H9 (cell line): Measurements from ENCODE around the gene PRMT5. TPM values are rescaled to one million over a fixed set of nuclear protein-coding genes. Genes with fewer than 3 reads are reported as not detected.

Experiments used
- DNase-seq: peaks from one replicate; pipeline ENCODE4 v3.0.0-alpha.2; 2017
- H2AFZ ChIP-seq: one replicate; pipeline ENCODE4 v1.6.1; 2013; ENCODE audit warnings: mild to moderate bottlenecking, low read length, control low read depth, moderate library complexity
- H2AK5ac ChIP-seq: 2 replicates; pipeline ENCODE4 v1.6.1; 2013; ENCODE audit warnings: low read length, control low read depth, mixed read lengths; ENCODE audit not compliant: insufficient read length
- H2BK120ac ChIP-seq: one replicate; pipeline ENCODE4 v1.6.1; 2013; ENCODE audit warnings: low read depth, mild to moderate bottlenecking, low read length, control low read depth, inconsistent platforms; ENCODE audit not compliant: poor library complexity, severe bottlenecking
- H2BK12ac ChIP-seq: 2 replicates; pipeline ENCODE4 v1.6.1; 2013; ENCODE audit warnings: low read length, control low read depth, mixed read lengths, low read depth; ENCODE audit not compliant: insufficient read length
- H2BK15ac ChIP-seq: 2 replicates; pipeline ENCODE4 v1.6.1; 2013; ENCODE audit warnings: low read depth, low read length, control low read depth
- H2BK20ac ChIP-seq: one replicate; pipeline ENCODE4 v1.6.1; 2013; ENCODE audit warnings: low read depth, mild to moderate bottlenecking, low read length, control low read depth, inconsistent platforms; ENCODE audit not compliant: poor library complexity, severe bottlenecking
- H2BK5ac ChIP-seq: 2 replicates; pipeline ENCODE4 v1.6.1; 2013; ENCODE audit warnings: low read length, control low read depth, mixed read lengths; ENCODE audit not compliant: insufficient read length
- H3K14ac ChIP-seq: 2 replicates; pipeline ENCODE4 v1.6.1; 2013; ENCODE audit warnings: low read length, control low read depth; ENCODE audit not compliant: insufficient read depth
- H3K18ac ChIP-seq: 2 replicates; pipeline ENCODE4 v1.6.1; 2013; ENCODE audit warnings: low read depth, mild to moderate bottlenecking, mixed read lengths, low read length, control low read depth; ENCODE audit not compliant: insufficient read length
- H3K23ac ChIP-seq: 2 replicates; pipeline ENCODE4 v1.6.1; 2013; ENCODE audit warnings: low read length, control low read depth, mixed read lengths, low read depth; ENCODE audit not compliant: insufficient read length
- H3K23me2 ChIP-seq: 2 replicates; pipeline ENCODE4 v1.6.1; 2013; ENCODE audit warnings: low read depth, mild to moderate bottlenecking, mixed read lengths, low read length, control low read depth; ENCODE audit not compliant: insufficient read length, poor library complexity, severe bottlenecking
- H3K27ac ChIP-seq: 2 replicates; pipeline ENCODE4 v1.5.1; 2013; ENCODE audit warnings: low read length, control low read depth, mixed read lengths, low read depth; ENCODE audit not compliant: insufficient read length
- H3K27me3 ChIP-seq: 2 replicates; pipeline ENCODE4 v1.6.1; 2013; ENCODE audit warnings: low read length, control low read depth, inconsistent platforms; ENCODE audit not compliant: insufficient read depth
- H3K4ac ChIP-seq: 2 replicates; pipeline ENCODE4 v1.6.1; 2013; ENCODE audit warnings: low read depth, mild to moderate bottlenecking, control low read depth, inconsistent platforms, low read length, moderate library complexity
- H3K4me1 ChIP-seq: 2 replicates; pipeline ENCODE4 v1.6.1; 2013; ENCODE audit warnings: low read length, control low read depth, inconsistent platforms; ENCODE audit not compliant: insufficient read depth
- H3K4me2 ChIP-seq: 2 replicates; pipeline ENCODE4 v1.6.1; 2013; ENCODE audit warnings: low read length, control low read depth, mixed read lengths; ENCODE audit not compliant: insufficient read length, insufficient read depth
- H3K56ac ChIP-seq: 2 replicates; pipeline ENCODE4 v1.6.1; 2013; ENCODE audit warnings: low read depth, mild to moderate bottlenecking, mixed read lengths, low read length, control low read depth; ENCODE audit not compliant: insufficient read length
- H3K79me1 ChIP-seq: 2 replicates; pipeline ENCODE4 v1.6.1; 2013; ENCODE audit warnings: low read depth, mild to moderate bottlenecking, moderate library complexity, low read length, control low read depth, inconsistent platforms; ENCODE audit not compliant: insufficient read depth, poor library complexity, severe bottlenecking
- H3K79me2 ChIP-seq: 2 replicates; pipeline ENCODE4 v1.6.1; 2013; ENCODE audit warnings: low read length, control low read depth, inconsistent platforms; ENCODE audit not compliant: insufficient read depth
- H3K9ac ChIP-seq: 2 replicates; pipeline ENCODE4 v1.6.1; 2013; ENCODE audit warnings: low read length, control low read depth, mixed read lengths; ENCODE audit not compliant: insufficient read length; ENCODE audit errors: extremely low read depth
- H3K9me3 ChIP-seq: one replicate; pipeline ENCODE4 v1.6.1; 2013; ENCODE audit warnings: low read depth, low read length, inconsistent platforms; ENCODE audit not compliant: control insufficient read depth
- H3T11ph ChIP-seq: one replicate; pipeline ENCODE4 v1.6.1; 2013; ENCODE audit warnings: mild to moderate bottlenecking, low read length, control low read depth, inconsistent platforms
- H4K20me1 ChIP-seq: one replicate; pipeline ENCODE4 v1.6.1; 2013; ENCODE audit not compliant: control insufficient read depth, insufficient read length, insufficient read depth
- H4K5ac ChIP-seq: 2 replicates; pipeline ENCODE4 v1.6.1; 2013; ENCODE audit warnings: low read depth, mild to moderate bottlenecking, mixed read lengths, low read length, control low read depth; ENCODE audit not compliant: insufficient read length
- H4K8ac ChIP-seq: replicated peaks from 2 replicates; pipeline ENCODE4 v1.6.1; 2013; ENCODE audit warnings: low read length, control low read depth, mixed read lengths, low read depth; ENCODE audit not compliant: insufficient read length
- H4K91ac ChIP-seq: 2 replicates; pipeline ENCODE4 v1.6.1; 2013; ENCODE audit warnings: low read depth, mild to moderate bottlenecking, moderate library complexity, mixed read lengths, low read length, control low read depth; ENCODE audit not compliant: insufficient read length
- H3K27ac Mint-ChIP-seq, 3 experiments: 2 replicates in 2 of 3; 3 replicates in 1 of 3; pipeline ENCODE4 v1.8.0; 2020 to 2021; ENCODE audit warnings: mixed read lengths in 3 of 3, mild to moderate bottlenecking in 1 of 3, moderate library complexity in 1 of 3
- H3K27me3 Mint-ChIP-seq: 2 replicates; pipeline ENCODE4 v1.8.0; 2021; ENCODE audit warnings: low read depth, mild to moderate bottlenecking, moderate library complexity, mixed read lengths
- H3K36me3 Mint-ChIP-seq, 3 experiments: 2 replicates in 2 of 3; 3 replicates in 1 of 3; pipeline ENCODE4 v1.8.0; 2020 to 2021; ENCODE audit warnings: low read depth in 3 of 3, mixed read lengths in 3 of 3; ENCODE audit not compliant: insufficient read depth in 1 of 3
- H3K4me1 Mint-ChIP-seq, 2 experiments: 2 replicates each; pipeline ENCODE4 v1.8.0; 2020; ENCODE audit warnings: mixed read lengths in 2 of 2
- H3K4me3 Mint-ChIP-seq, 2 experiments: 2 replicates in 1 of 2; 3 replicates in 1 of 2; pipeline ENCODE4 v1.8.0; 2020 to 2021; ENCODE audit warnings: mild to moderate bottlenecking in 2 of 2, mixed read lengths in 2 of 2, moderate library complexity in 1 of 2
- H3K9me3 Mint-ChIP-seq, 2 experiments: 2 replicates in 1 of 2; 3 replicates in 1 of 2; pipeline ENCODE4 v1.8.0; 2020; ENCODE audit warnings: mild to moderate bottlenecking in 2 of 2, mixed read lengths in 2 of 2, moderate library complexity in 1 of 2
- WGBS: extraction: QIAGEN DNeasy Blood & Tissue Kit; methylation state at CpG from one replicate; pipeline ENCODE4 v1.1.7; 2013; ENCODE audit warnings: missing lambda C conversion rate, low lambda C conversion rate, mixed read lengths; ENCODE audit not compliant: insufficient read length; ENCODE audit errors: extremely low coverage; 5-methylcytosine and 5-hydroxymethylcytosine counted together
- total RNA-seq: library from RNA; stranded (reverse); gene quantifications from 2 replicates; pipeline ENCODE4 v1.2.1, GENCODE V29; 2021
- TF ChIP-seq, protein P1 (sequence below): fragments of 200-600 bp; sonication (generic); conservative IDR thresholded peaks from 3 replicates; pipeline ENCODE4 v1.8.0; 2021; ENCODE audit warnings: antibody characterized with exemption, mild to moderate bottlenecking

The PRMT5 gene
- total RNA-seq, 1 experiment from 2014 or later, result 141 TPM

DNA sequence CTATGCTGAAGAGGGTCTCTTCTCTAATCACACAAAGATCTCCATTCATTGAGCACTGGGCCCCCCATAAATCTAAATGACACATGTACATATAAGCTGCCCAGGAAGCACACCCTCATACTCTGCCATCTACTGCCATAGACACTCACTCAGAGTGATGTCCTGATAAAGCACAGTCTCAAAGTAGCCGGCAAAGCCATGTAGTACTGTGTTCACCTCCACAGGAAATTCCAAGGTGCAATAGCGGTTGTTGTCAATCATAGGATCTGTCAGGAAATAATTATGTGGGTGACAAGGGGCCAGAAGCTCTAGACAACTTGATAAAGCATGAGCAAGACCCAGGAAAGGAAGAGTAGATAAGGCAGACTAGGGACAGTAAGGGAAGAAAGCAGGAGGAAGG, 6.9 kb downstream of the PRMT5 start:
- no peak overlapping the region for H3K18ac ChIP-seq
- no peak overlapping the region for H3K27ac ChIP-seq
- H2BK12ac ChIP-seq, result no peak overlapping the region
- no peak overlapping the region for H3K4me2 ChIP-seq
- Mint-ChIP-seq H3K27me3 (no peaks in the 10 kb centered on the region; the same call in 1 of the 2 replicates), H3K36me3 (peaks cover 55 to 75% (median 74%) of the 10 kb centered on the region in 3 experiments), H3K9me3 (peaks cover 0 to 3% of the 10 kb centered on the region in 2 experiments; a peak in 1 of 5 replicates), H3K4me3 (no peak overlapping the region), H3K27ac (no peak overlapping the region), H3K4me1 (peaks cover 16 to 18% of the 10 kb centered on the region in 2 experiments)
- no peak overlapping the region for H2BK15ac ChIP-seq
- H3K79me1 ChIP-seq, result peaks cover 3% of the 10 kb centered on the region
- H2BK20ac ChIP-seq, result no peak overlapping the region
- no peaks in the 10 kb centered on the region for H3K9me3 ChIP-seq
- no peak overlapping the region for H3K56ac ChIP-seq
- H3K14ac ChIP-seq, result no peak overlapping the region
- H3K9ac ChIP-seq, result no peak overlapping the region
- H3K23me2 ChIP-seq, result peaks cover 9% of the 10 kb centered on the region
- TF ChIP-seq, protein P1, sequence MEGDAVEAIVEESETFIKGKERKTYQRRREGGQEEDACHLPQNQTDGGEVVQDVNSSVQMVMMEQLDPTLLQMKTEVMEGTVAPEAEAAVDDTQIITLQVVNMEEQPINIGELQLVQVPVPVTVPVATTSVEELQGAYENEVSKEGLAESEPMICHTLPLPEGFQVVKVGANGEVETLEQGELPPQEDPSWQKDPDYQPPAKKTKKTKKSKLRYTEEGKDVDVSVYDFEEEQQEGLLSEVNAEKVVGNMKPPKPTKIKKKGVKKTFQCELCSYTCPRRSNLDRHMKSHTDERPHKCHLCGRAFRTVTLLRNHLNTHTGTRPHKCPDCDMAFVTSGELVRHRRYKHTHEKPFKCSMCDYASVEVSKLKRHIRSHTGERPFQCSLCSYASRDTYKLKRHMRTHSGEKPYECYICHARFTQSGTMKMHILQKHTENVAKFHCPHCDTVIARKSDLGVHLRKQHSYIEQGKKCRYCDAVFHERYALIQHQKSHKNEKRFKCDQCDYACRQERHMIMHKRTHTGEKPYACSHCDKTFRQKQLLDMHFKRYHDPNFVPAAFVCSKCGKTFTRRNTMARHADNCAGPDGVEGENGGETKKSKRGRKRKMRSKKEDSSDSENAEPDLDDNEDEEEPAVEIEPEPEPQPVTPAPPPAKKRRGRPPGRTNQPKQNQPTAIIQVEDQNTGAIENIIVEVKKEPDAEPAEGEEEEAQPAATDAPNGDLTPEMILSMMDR, result no peak
- no peak overlapping the region for H4K5ac ChIP-seq
- H2AK5ac ChIP-seq, result no peak overlapping the region
- H3K23ac ChIP-seq, result no peak overlapping the region
- H2AFZ ChIP-seq, result no peak overlapping the region
- H3K79me2 ChIP-seq, result peaks cover 3% of the 10 kb centered on the region; the same call in 1 of the 2 replicates
- no peak overlapping the region for H4K91ac ChIP-seq
- peaks cover 3% of the 10 kb centered on the region; the same call in 1 of the 2 replicates for H3K4me1 ChIP-seq
- no peaks in the 10 kb centered on the region for H3K27me3 ChIP-seq
- H3T11ph ChIP-seq, result no peak overlapping the region
- no peak for DNase-seq
- no peak overlapping the region for H4K8ac ChIP-seq
- no peaks in the 10 kb centered on the region for H4K20me1 ChIP-seq
- H2BK120ac ChIP-seq, result no peak overlapping the region
- H3K4ac ChIP-seq, result no peak overlapping the region
- no peak overlapping the region for H2BK5ac ChIP-seq
- WGBS, result no CpG with 5 or more reads among the region's 2 CpGs
